Mesenchymal stem cell (in vitro differentiated cells and primary cell): Measurements from ENCODE around the gene SYNC.
"Not testable (repeated sequence)": the region's sequence is repeated elsewhere in the genome, so short reads cannot be mapped to it uniquely, and the experiment has no call there.

Source experiments
- DNase-seq: peaks from one replicate; pipeline ENCODE4 v3.0.0-alpha.2; 2013
- H2AFZ ChIP-seq: one replicate; pipeline ENCODE4 v1.6.1; 2013; ENCODE audit warnings: low read depth, mild to moderate bottlenecking, control low read depth, inconsistent platforms, low read length, moderate library complexity
- H2AK5ac ChIP-seq: 2 replicates; pipeline ENCODE4 v1.6.1; 2013; ENCODE audit warnings: low read length, moderate library complexity, mild to moderate bottlenecking, inconsistent platforms; ENCODE audit not compliant: severe bottlenecking
- H2BK120ac ChIP-seq: one replicate; pipeline ENCODE4 v1.6.1; 2013; ENCODE audit warnings: low read depth, mild to moderate bottlenecking, inconsistent platforms, low read length, moderate library complexity
- H2BK12ac ChIP-seq, 2 experiments: one replicate each; pipeline ENCODE4 v1.6.1; 2013; ENCODE audit warnings: inconsistent platforms in 2 of 2, low read length in 2 of 2, mild to moderate bottlenecking in 2 of 2, moderate library complexity in 2 of 2, control low read depth in 1 of 2
- H2BK15ac ChIP-seq: one replicate; pipeline ENCODE4 v1.6.1; 2013; ENCODE audit warnings: mild to moderate bottlenecking, low read depth, inconsistent platforms; ENCODE audit not compliant: poor library complexity, severe bottlenecking
- H2BK5ac ChIP-seq: 2 replicates; pipeline ENCODE4 v1.6.1; 2013; ENCODE audit warnings: low read depth, mild to moderate bottlenecking, low read length, control low read depth, inconsistent platforms; ENCODE audit not compliant: poor library complexity, severe bottlenecking
- H3K14ac ChIP-seq, 2 experiments: one replicate each; pipeline ENCODE4 v1.6.1; 2013; ENCODE audit warnings: inconsistent platforms in 2 of 2, low read length in 2 of 2, control low read depth in 1 of 2, mild to moderate bottlenecking in 1 of 2, moderate library complexity in 1 of 2
- H3K18ac ChIP-seq, 2 experiments: one replicate each; pipeline ENCODE4 v1.6.1; 2013; ENCODE audit warnings: inconsistent platforms in 2 of 2, low read length in 2 of 2, control low read depth in 1 of 2, low read depth in 1 of 2, mild to moderate bottlenecking in 1 of 2
- H3K23ac ChIP-seq, 2 experiments: one replicate each; pipeline ENCODE4 v1.6.1; 2013; ENCODE audit warnings: inconsistent platforms in 2 of 2, low read length in 2 of 2, mild to moderate bottlenecking in 2 of 2, moderate library complexity in 2 of 2, control low read depth in 1 of 2
- H3K27ac ChIP-seq: 2 replicates; pipeline ENCODE4 v1.5.1; 2013; ENCODE audit warnings: mild to moderate bottlenecking, moderate library complexity, low read length, control low read depth, inconsistent platforms; ENCODE audit not compliant: poor library complexity, severe bottlenecking
- H3K27me3 ChIP-seq, 2 experiments: 2 replicates each; pipeline versions ENCODE4 v1.6.1 to v1.7.0; 2013; ENCODE audit warnings: low read length in 2 of 2, mild to moderate bottlenecking in 2 of 2, moderate library complexity in 2 of 2, control low read depth in 1 of 2, inconsistent platforms in 1 of 2; ENCODE audit not compliant: control insufficient read depth in 1 of 2, insufficient read depth in 1 of 2
- H3K36me3 ChIP-seq, 2 experiments: 2 replicates each; pipeline versions ENCODE4 v1.6.1 to v1.7.0; 2013; ENCODE audit warnings: low read length in 2 of 2, control low read depth in 1 of 2, inconsistent platforms in 1 of 2, low read depth in 1 of 2, mild to moderate bottlenecking in 1 of 2; ENCODE audit not compliant: insufficient read depth in 2 of 2, control insufficient read depth in 1 of 2
- H3K4ac ChIP-seq, 2 experiments: one replicate each; pipeline ENCODE4 v1.6.1; 2013; ENCODE audit warnings: inconsistent platforms in 2 of 2, low read length in 2 of 2, mild to moderate bottlenecking in 2 of 2, moderate library complexity in 2 of 2, control low read depth in 1 of 2, low read depth in 1 of 2
- H3K4me1 ChIP-seq: 2 replicates; pipeline ENCODE4 v1.6.1; 2013; ENCODE audit warnings: low read depth, low read length, control low read depth; ENCODE audit not compliant: control insufficient read depth, insufficient read depth
- H3K4me2 ChIP-seq: 2 replicates; pipeline ENCODE4 v1.6.1; 2013; ENCODE audit warnings: low read length, mild to moderate bottlenecking, inconsistent platforms; ENCODE audit not compliant: poor library complexity, severe bottlenecking
- H3K4me3 ChIP-seq, 2 experiments: 2 replicates each; pipeline versions ENCODE4 v1.5.1 to v1.7.0; 2013; ENCODE audit warnings: low read length in 2 of 2, mild to moderate bottlenecking in 2 of 2, control low read depth in 1 of 2, low read depth in 1 of 2; ENCODE audit not compliant: insufficient read depth in 1 of 2
- H3K79me1 ChIP-seq: replicated peaks from 2 replicates; pipeline ENCODE4 v1.6.1; 2013; ENCODE audit warnings: mild to moderate bottlenecking, control low read depth, low read length, inconsistent platforms; ENCODE audit not compliant: poor library complexity, severe bottlenecking
- H3K9ac ChIP-seq: 2 replicates; pipeline ENCODE4 v1.7.0; 2013; ENCODE audit warnings: mild to moderate bottlenecking, low read length, moderate library complexity
- H3K9me3 ChIP-seq: 2 replicates; pipeline ENCODE4 v1.7.0; 2013; ENCODE audit warnings: mild to moderate bottlenecking, low read length; ENCODE audit not compliant: control insufficient read depth
- H4K8ac ChIP-seq: one replicate; pipeline ENCODE4 v1.6.1; 2013; ENCODE audit warnings: inconsistent platforms, mild to moderate bottlenecking, low read length, moderate library complexity
- H4K91ac ChIP-seq: one replicate; pipeline ENCODE4 v1.6.1; 2013; ENCODE audit warnings: mild to moderate bottlenecking, low read length, inconsistent platforms
- WGBS: methylation state at CpG from one replicate; pipeline ENCODE4 v1.1.7; 2013; ENCODE audit warnings: mixed read lengths; 5-methylcytosine and 5-hydroxymethylcytosine counted together

The SYNC gene

GRCh38 chr1:32696996-32697395 is 5.6 kb downstream of the SYNC start:
- H3K4me2 ChIP-seq, H4K91ac ChIP-seq, H3K4me3 ChIP-seq, H2AK5ac ChIP-seq, H2BK15ac ChIP-seq, H3K9ac ChIP-seq, H2AFZ ChIP-seq, H2BK12ac ChIP-seq, H4K8ac ChIP-seq, H3K23ac ChIP-seq, H3K14ac ChIP-seq, H3K4ac ChIP-seq, H2BK5ac ChIP-seq, DNase-seq, H3K27ac ChIP-seq, H2BK120ac ChIP-seq, H3K79me1 ChIP-seq, H3K9me3 ChIP-seq, H3K27me3 ChIP-seq, H3K18ac ChIP-seq: not testable (repeated sequence)
- H3K4me1 ChIP-seq, result peaks cover 24% of the 10 kb centered on the region
- WGBS, result 96% methylated on average over 8 of the region's 8 CpGs
- H3K36me3 ChIP-seq, result peaks cover 42 to 46% of the 10 kb centered on the region in 2 experiments

- H3K23ac ChIP-seq, result no peak overlapping the region
- no peak overlapping the region for H4K8ac ChIP-seq
- H3K36me3 ChIP-seq, result peaks cover 47 to 54% of the 10 kb centered on the region in 2 experiments
- no peak overlapping the region for H3K18ac ChIP-seq
- no peak overlapping the region for H3K4ac ChIP-seq
- peaks cover 17% of the 10 kb centered on the region for H3K4me1 ChIP-seq
- no peak overlapping the region for H2BK5ac ChIP-seq
- H2BK15ac ChIP-seq, result no peak overlapping the region
- no peak for DNase-seq
- no peak overlapping the region for H2BK12ac ChIP-seq
- H3K4me2 ChIP-seq, result no peak overlapping the region
- no peaks in the 10 kb centered on the region for H3K9me3 ChIP-seq
- WGBS, result 85% methylated on average over 9 of the region's 9 CpGs
- H3K27ac ChIP-seq, result no peak overlapping the region
- no peak overlapping the region for H3K4me3 ChIP-seq
- H3K14ac ChIP-seq, result no peak overlapping the region
- H2BK120ac ChIP-seq, result no peak overlapping the region
- H4K91ac ChIP-seq, result no peak overlapping the region
- H3K9ac ChIP-seq, result peak overlapping the region; percentile 43
- H3K79me1 ChIP-seq, result peaks cover 10% of the 10 kb centered on the region
- H2AFZ ChIP-seq, result no peak overlapping the region
- no peak overlapping the region for H2AK5ac ChIP-seq
- H3K27me3 ChIP-seq, result no peaks in the 10 kb centered on the region
Observed at GRCh38 chr1:32696041-32696440, 6.5 kb downstream of the SYNC start.

- DNase-seq, result peak; percentile 64
- Histone ChIP-seq H3K14ac (no peak overlapping the region), H3K9me3 (no peaks in the 10 kb centered on the region), H2AFZ (no peak overlapping the region), H4K91ac (no peak overlapping the region), H3K27me3 (no peaks in the 10 kb centered on the region), H3K4me1 (peaks cover 17% of the 10 kb centered on the region), H2BK120ac (peak overlapping the region; percentile 39), H3K36me3 (peaks cover 54% of the 10 kb centered on the region in 2 experiments), H2BK15ac (no peak overlapping the region), H3K18ac (no peak overlapping the region), H2BK5ac (no peak overlapping the region), H3K9ac (peak overlapping the region; percentile 43), H2BK12ac (no peak overlapping the region), H2AK5ac (no peak overlapping the region), H3K4ac (peak overlapping the region in 1 of 2 experiments; percentile 40), H3K27ac (peak overlapping the region; percentile 30), H3K4me3 (peak overlapping the region in 1 of 2 experiments; percentile 3), H3K23ac (peak overlapping the region in 1 of 2 experiments; percentile 74), H3K79me1 (peaks cover 8% of the 10 kb centered on the region), H3K4me2 (no peak overlapping the region), H4K8ac (peak overlapping the region; percentile 0)
- WGBS, result 74% methylated on average over 17 of the region's 17 CpGs
Observed at GRCh38 chr1:32695098-32695904, 7.3 kb downstream of the SYNC start.

- Histone ChIP-seq H2BK15ac (no peak overlapping the region), H2BK5ac (no peak overlapping the region), H3K4ac (no peak overlapping the region), H4K8ac (no peak overlapping the region), H3K23ac (no peak overlapping the region), H2AK5ac (no peak overlapping the region), H3K36me3 (peaks cover 56 to 68% of the 10 kb centered on the region in 2 experiments), H3K9me3 (no peaks in the 10 kb centered on the region), H3K27me3 (no peaks in the 10 kb centered on the region), H3K9ac (peak overlapping the region; percentile 48), H3K4me3 (no peak overlapping the region), H3K4me1 (peaks cover 15% of the 10 kb centered on the region), H3K79me1 (peaks cover 5% of the 10 kb centered on the region), H3K4me2 (no peak overlapping the region), H3K18ac (peak overlapping the region in 1 of 2 experiments; percentile 42), H2BK120ac (no peak overlapping the region), H4K91ac (no peak overlapping the region), H3K27ac (no peak overlapping the region), H2AFZ (no peak overlapping the region), H3K14ac (no peak overlapping the region), H2BK12ac (no peak overlapping the region)
- 94% methylated on average over 6 of the region's 6 CpGs for WGBS
- DNase-seq, result no peak
Observed at GRCh38 chr1:32693455-32694174, 9.0 kb downstream of the SYNC start.
